NCI-H2227 (cell line): ENCODE results near the gene HLCS.

Experiments used
- DNase-seq: peaks from one replicate; lab custom pipeline; 2025; ENCODE audit not compliant: unreplicated experiment; lab: John Stamatoyannopoulos, UW

The HLCS gene

GRCh38 chr21:36706951-36707762, 259.3 kb downstream of the HLCS start:
- DNase-seq = peak; percentile 32

GRCh38 chr21:36706482-36706852, 260.0 kb downstream of the HLCS start:
- no peak for DNase-seq

- DNase-seq = no peak
These were observed 260.6 kb downstream of the HLCS start for GRCh38 chr21:36705679-36706481.

- DNase-seq = no peak
These were observed 261.4 kb downstream of the HLCS start for GRCh38 chr21:36704958-36705678.

- DNase-seq = no peak
These were observed 262.1 kb downstream of the HLCS start for GRCh38 chr21:36704281-36704957.

- DNase-seq = no peak
These were observed 262.7 kb downstream of the HLCS start for GRCh38 chr21:36703626-36704280.

- no peak for DNase-seq
These were observed 263.3 kb downstream of the HLCS start for GRCh38 chr21:36703123-36703522.

- DNase-seq = no peak
These were observed 263.9 kb downstream of the HLCS start for GRCh38 chr21:36702622-36702968.

DNA sequence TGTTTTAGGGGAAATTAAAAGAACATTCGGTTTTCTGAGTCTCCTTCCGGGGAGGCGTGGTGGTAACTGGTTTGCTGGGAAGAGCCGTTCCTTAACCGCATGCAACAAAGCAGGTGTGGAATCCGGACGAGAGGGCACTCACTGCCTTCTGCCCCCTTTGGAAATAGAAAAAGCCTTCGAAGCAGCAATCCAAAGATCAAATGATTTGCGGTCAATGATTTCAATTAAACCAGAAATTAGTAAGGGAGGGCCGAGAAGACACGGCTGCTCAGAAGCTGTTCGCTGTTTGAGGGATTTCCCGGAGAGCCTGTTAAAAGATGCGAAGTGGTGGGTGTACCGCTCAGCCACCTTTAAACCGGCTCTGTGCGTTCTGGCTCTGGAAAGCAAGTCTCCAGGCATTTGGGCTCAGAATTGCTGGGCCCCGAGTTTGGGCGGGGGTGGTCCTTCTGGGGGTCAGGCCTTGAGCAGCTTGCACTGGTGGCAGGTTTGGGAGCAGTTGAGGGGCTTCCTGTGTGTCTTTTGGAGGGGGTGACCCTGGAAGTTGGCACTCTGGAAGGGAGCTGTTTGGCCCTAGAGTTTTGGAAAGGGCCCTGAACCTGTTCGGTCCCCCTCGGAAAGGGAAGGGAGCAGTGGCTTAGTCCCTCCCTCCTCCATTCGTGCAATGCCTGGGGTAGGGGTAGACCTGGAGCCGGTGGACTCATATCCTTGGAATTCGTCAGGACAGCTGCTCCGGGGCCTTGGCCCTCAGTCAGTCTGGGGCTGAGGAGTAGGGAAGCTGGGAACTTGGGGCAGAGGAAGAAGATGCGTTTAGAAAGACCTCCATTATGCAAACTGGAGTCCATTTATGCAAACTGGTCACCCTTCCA, 264.5 kb downstream of the HLCS start:
- DNase-seq = no peak

DNA sequence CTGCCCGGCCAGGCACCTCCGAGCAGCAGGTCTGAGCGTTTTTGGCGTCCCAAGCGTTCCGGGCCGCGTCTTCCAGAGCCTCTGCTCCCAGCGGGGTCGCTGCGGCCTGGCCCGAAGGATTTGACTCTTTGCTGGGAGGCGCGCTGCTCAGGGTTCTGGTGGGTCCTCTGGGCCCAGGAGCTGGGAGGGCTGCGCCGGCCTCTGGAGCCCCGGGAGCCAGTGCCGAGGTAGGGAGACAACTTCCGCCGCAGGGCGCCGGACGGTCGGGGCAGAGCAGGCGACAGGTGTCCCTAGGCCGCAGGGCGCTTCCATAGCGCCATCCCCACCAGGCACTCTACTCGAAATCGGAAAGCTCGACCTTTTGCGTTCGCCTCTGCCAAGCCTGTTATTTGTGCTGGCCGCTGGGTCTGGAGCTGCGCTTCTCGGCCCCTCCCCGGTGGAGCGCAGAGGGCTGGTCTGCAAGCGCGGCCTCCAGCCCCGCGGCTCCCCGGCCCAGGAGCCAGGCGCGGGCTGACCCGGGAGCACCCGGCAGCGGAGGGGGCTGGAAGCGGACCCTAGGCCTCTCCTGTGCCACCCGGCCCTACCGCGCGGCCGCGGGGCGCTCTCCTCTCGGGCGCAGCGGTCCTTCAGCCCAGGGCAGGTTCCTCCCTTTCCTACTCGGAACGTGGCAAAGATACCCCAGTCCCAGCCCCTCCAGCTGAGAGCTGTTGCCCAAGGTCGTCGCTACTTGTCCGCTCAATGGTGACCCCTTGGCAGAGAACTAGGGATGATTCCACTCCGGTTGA, 265.3 kb downstream of the HLCS start:
- DNase-seq = peak; percentile 20
